GM12891 (cell line): ENCODE measurements around the gene PRKACG.
A peak's percentile ranks its signal among the peaks of the same experiment; 100 is the strongest.
"Not testable (repeated sequence)": the region's sequence is repeated elsewhere in the genome, so short reads cannot be mapped to it uniquely, and the experiment has no call there.

Experiments
- DNase-seq: peaks from one replicate; pipeline ENCODE4 v3.0.0; 2011; ENCODE audit warnings: low spot score; ENCODE audit not compliant: insufficient read length
- FAIRE-seq: peaks from 2 replicates; lab custom pipeline; 2011; peaks lifted over from hg19 to GRCh38; lab: Jason Lieb, UNC
- PAX5 ChIP-seq: IDR thresholded peaks from 2 replicates; pipeline ENCODE4 v1.6.1; 2011; ENCODE audit warnings: low read length, moderate library complexity, mild to moderate bottlenecking; ENCODE audit not compliant: insufficient read depth, severe bottlenecking
- POLR2A ChIP-seq: IDR thresholded peaks from 2 replicates; pipeline ENCODE4 v1.6.1; 2011; ENCODE audit warnings: low read depth, low read length, control low read depth
- POLR2AphosphoS5 ChIP-seq: IDR thresholded peaks from 2 replicates; pipeline ENCODE4 v1.6.1; 2011; ENCODE audit warnings: low read depth, low read length, control low read depth
- POU2F2 ChIP-seq: IDR thresholded peaks from 2 replicates; pipeline ENCODE4 v1.6.1; 2011; ENCODE audit warnings: low read depth, mild to moderate bottlenecking, control low read depth, low read length, moderate library complexity
- SPI1 ChIP-seq: IDR thresholded peaks from 2 replicates; pipeline ENCODE4 v1.6.1; 2011; ENCODE audit warnings: low read depth, low read length, control low read depth
- TAF1 ChIP-seq: IDR thresholded peaks from 2 replicates; pipeline ENCODE4 v1.6.1; 2011; ENCODE audit warnings: low read depth, low read length, control low read depth

Gene PRKACG

DNA sequence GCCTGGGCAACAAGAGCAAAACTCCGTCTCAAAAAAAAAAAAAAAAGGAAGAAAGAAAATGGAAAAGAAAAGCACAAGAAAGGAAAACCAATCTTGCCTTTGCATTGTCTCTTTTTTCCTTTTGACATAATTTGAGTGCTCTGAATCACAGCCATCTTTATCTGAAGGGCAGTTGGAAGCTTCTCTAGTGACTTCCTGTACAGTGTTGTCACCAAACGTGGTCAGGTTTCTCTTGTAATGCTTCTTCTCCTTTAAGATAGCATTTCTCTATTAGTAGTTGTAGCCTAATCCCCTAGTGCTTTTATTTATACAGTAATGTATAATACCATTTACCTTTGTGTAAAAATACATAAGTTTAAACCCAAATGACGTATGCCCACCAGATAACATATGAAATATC is 18.1 kb downstream of the PRKACG start:
- TF ChIP-seq TAF1 (no peak), POLR2A (no peak), POLR2AphosphoS5 (no peak), PAX5 (no peak), POU2F2 (no peak), SPI1 (no peak)
- DNase-seq (no peak), FAIRE-seq (no peak)

DNA sequence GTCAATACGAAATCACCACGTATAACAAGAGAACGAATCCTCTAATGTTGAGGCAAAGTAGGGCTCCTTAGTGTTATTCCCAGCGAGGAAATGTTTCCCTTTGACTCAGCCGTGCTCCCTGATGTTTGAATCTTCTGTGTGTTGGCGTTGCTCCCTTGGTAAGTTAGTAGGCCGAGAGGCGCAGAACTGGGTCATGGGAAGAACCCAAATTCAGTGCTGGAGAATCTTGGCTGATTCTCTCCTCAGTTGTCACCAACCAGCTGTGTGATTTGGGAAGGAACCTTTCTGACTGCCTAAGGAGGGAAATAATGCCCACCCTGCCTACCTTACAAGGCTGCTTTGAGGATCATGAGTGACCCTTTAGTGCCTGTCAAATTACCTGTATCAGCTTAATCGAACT is 22.5 kb downstream of the PRKACG start:
- no peak for TF ChIP-seq SPI1
- TF ChIP-seq POLR2AphosphoS5 = no peak
- no peak for TF ChIP-seq TAF1
- no peak for TF ChIP-seq PAX5
- TF ChIP-seq POLR2A = no peak
- TF ChIP-seq POU2F2 = no peak
- FAIRE-seq (no peak), DNase-seq (no peak)

DNA sequence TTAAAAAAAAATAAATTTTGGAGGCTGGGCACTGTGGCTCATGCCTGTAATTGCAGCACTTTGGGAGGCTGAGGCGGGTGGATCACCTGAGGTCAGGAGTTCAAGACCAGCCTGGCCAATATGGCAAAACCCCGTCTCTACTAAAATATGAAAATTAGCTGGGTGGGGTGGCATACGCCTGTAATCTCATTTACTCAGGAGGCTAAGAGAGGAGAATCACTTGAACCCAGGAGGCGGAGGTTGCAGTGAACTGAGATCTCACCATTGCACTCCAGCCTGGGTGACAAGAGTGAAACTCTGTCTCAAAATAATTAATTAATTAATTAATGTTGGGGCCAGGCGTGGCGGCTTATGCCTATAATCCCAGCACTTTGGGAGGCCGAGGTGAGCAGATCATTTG is 27.0 kb downstream of the PRKACG start:
- DNase-seq, FAIRE-seq: not testable (repeated sequence)

DNA sequence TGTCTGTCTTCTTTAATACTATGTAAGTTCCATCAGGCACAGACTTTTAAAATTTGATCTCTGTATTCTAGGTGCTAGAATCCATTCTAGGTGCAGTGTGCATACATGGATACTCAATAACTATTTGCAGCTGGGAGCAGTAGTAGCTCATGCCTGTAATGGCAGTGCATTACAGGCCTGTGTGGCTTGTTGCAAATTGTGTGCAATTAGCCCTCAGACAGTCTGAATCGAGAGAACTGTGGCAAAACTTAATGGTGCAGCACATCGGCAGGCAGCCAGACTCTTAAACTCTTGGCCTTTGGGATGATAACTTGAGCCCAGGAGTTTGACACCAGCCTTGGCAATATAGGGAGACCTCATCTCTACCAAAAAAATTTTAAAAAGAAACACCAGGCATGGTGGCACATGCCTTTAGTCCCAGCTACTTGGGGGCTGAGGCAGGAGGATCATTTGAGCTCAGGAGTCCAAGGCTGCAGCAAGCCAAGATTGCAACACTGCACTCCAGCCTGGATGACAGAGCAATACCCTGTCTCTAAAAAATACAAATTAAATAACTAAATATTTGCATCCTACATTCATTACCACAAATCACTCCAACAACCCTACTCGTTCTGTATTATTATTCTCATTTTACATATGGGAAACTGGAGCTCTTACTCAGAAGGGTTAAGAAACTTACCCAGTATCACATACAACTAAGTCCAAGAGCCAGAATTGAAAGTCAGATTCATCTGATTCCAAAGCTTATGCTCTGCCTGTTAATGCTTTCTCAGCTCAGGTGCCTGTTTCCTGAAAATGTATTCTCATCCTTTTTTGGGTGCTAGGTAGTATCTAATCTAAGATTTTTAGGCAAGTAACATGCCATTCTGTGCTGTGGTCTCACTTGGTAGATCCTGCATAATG is 30.1 kb downstream of the PRKACG start:
- FAIRE-seq (peak; percentile 43), DNase-seq (no peak)
- TF ChIP-seq POLR2AphosphoS5 = no peak
- no peak for TF ChIP-seq POLR2A
- no peak for TF ChIP-seq PAX5
- no peak for TF ChIP-seq SPI1
- TF ChIP-seq TAF1 = no peak
- TF ChIP-seq POU2F2 = no peak

DNA sequence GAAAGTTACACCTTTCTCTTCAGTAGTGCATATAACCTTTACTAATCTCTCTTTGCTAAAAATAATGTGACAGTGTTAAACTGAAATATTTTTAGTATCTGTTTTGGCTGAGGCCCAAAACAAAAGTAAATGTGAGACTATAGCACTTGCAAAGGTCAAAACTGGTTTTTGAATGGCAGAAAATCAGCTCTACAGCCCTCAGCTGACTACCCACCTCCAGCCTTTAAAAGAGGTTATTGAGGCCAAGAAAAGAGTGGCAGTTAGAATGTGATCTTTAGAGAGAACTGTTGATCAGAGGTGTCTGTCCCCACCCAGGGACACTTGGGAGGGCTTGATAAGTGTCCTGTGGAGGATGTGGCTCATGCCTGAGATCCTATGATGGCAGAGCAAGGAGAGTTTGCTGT is 30.9 kb downstream of the PRKACG start:
- TF ChIP-seq TAF1 (no peak), POU2F2 (no peak), PAX5 (no peak), SPI1 (no peak), POLR2AphosphoS5 (no peak)
- FAIRE-seq = no peak
- no peak for DNase-seq

DNA sequence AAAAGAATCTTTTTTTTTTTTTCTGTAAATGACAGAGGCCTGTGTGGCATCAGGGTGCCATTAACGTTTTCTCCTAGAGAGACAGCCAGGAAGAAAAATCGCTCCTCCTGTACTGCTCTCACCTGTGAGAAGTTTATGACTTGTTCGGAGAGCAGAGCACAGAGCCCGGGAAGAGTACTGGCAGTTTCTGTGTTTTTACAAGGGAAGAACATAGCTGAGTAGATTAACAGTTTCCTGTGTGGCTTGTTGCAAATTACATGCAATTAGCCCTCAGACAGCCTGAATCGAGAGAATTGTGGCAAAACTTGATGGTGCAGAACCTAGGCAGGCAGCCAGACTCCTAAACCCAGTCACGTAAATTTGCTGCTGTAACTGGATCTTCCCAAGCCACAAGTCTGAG is 32.1 kb downstream of the PRKACG start:
- DNase-seq (no peak), FAIRE-seq (peak; percentile 93)
- TF ChIP-seq POLR2A (no peak), TAF1 (no peak), POU2F2 (no peak), PAX5 (no peak), SPI1 (no peak)

DNA sequence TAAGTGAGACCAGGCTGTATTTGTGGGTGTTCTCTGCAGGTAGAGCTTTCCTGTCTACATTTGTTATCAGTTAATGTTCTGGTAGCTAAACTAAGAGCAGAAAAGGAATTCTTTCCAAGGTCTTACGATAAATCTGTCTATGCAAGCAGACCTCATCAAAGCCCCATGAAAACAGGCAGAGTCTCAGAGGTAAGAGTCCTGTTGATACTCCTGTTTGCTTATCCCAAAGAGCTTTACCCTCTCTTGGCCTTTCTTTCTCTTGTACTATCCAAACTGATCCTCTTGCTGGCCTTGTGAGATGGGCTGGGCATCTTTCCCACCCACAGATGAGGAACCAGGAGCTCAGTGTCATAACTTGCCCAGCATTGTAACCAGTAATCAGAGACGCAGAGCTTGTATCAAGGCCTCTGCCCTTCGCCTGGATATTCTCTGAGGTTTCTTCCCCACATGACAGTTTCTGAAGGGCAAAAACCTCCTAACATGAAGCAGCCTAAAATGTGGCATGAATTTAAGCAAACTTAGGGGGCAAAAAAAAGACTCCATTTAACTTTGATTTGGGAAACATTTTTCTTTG is 33.5 kb downstream of the PRKACG start:
- FAIRE-seq = peak; percentile 35
- no peak for DNase-seq
- TF ChIP-seq POU2F2 (no peak), POLR2A (no peak), PAX5 (no peak), SPI1 (no peak), POLR2AphosphoS5 (no peak), TAF1 (no peak)

DNA sequence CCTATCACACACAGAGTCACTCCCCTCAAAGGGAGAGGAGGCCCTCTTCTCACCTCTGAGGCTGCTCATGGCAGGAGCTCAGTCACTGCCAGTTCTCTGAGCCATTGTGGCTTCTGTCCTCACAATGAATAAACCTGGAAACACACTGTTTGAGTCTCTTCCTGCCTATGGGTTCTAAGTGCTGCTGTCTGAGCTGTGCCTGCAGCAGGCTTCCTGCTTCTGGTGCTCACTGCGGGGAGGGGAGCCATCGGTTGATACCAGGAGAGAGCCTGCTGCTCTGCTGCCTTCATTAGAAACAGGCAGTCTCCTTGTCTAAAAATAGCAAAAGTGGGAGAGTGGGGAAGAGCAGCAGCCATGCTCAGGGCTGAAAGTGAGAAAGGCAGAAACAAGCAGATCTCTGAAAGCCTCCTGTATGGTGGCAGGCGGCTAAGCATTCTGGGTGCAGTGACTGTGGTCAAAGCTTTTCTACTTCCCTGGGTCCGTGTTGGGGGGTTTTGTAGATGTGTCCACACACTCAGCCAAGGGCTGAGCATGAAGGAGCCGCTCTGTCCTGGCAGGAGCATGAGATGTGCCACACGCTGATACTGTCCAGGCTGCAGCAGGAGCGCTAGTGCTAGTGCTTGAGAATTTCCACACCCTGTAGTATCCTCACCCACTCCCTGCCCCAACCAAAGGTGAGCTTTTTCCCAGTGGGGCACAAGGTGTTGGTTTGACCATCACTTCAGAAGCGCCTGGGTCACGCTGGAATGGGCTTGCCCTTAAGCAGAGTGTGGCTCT is 34.2 kb downstream of the PRKACG start:
- no peak for TF ChIP-seq TAF1
- no peak for TF ChIP-seq POLR2A
- TF ChIP-seq PAX5 = no peak
- TF ChIP-seq SPI1 = no peak
- no peak for TF ChIP-seq POLR2AphosphoS5
- no peak for TF ChIP-seq POU2F2
- peak; percentile 41 for FAIRE-seq
- DNase-seq = no peak

DNA sequence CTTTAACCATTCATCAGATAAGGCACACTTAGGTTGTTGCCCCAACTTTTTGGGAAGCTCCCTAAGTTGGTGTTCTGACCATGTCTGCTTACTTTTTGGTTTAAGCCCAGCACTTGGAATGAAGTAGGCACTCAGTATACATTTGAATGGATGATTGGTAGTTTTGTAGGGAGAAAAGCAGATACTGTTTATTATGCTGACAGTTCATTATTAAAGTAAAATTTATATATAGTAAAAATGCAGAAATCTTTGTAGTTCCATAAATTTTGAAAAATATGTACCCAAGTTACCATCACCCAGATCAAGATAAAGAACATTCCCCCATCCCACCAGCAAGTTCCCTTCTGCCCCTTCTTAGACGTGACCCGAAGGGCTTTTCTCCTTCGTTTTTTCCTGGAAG is 35.4 kb downstream of the PRKACG start:
- FAIRE-seq = no peak
- DNase-seq = no peak
- TF ChIP-seq POU2F2 (no peak), PAX5 (no peak), POLR2AphosphoS5 (no peak), SPI1 (no peak), POLR2A (no peak), TAF1 (no peak)

DNA sequence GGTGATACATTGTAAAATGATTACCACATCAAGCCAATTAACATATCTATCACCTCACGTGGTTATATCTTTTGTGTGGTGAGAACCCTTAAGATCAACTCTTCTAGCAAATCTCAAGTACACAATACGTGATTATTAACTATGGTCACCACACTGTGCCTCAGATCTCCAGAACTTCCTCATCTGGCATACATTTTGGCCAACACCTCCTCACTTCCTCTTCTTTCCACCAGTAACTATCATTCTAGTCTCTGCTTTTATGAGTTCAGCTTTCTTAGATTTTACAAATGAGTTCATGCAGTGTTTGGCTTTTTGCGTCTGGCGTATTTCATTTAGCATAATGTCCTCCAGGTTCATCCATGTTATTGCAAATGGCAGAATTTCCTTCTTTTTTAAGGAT is 35.8 kb downstream of the PRKACG start:
- peak; percentile 74 for FAIRE-seq

More for the DNA sequence above, 35.8 kb downstream of the PRKACG start:
- no peak for DNase-seq
- TF ChIP-seq TAF1 (no peak), PAX5 (no peak), POU2F2 (no peak), SPI1 (peak; percentile 88), POLR2AphosphoS5 (no peak), POLR2A (no peak)
